HCT116 (cell line): Measurements from ENCODE around the gene CDC42EP2. TPM values are rescaled to one million over a fixed set of nuclear protein-coding genes. Genes with fewer than 3 reads are reported as not detected.

ENCODE experiments used
- ATAC-seq: fragments of 200-7000 bp; cut with Tn5 transposase; 2 replicates; pipeline ENCODE4 v1.9.1; 2020; ENCODE audit warnings: mild to moderate bottlenecking, moderate library complexity
- BruUV-seq: library from RNA; stranded (reverse); fragments of 400-500 nt; replicated peaks from 2 replicates; lab custom pipeline; 2021; lab: Mats Ljungman, UMichigan
- CTCF ChIA-PET: fragments of 300-600 bp; sonication (Branson Sonifier 250); formaldehyde crosslinking; loops from one replicate; lab custom pipeline; 2021; ENCODE audit warnings: antibody characterized with exemption; lab: Charles Lee
- POLR2A ChIA-PET: fragments of 300-600, 350-600 bp; sonication (Branson Sonifier 250); formaldehyde crosslinking; loops from one replicate; lab custom pipeline; 2021; ENCODE audit warnings: antibody characterized with exemption; lab: Charles Lee
- RAD21 ChIA-PET, 2 experiments: fragments of 300-600 bp; sonication (Branson Sonifier 250); formaldehyde crosslinking; loops; one replicate each; lab custom pipeline; 2023; ENCODE audit warnings: low total read pairs in 2 of 2; ENCODE audit not compliant: uncharacterized antibody in 2 of 2, unreplicated experiment in 2 of 2, low non-redundant PET in 1 of 2; lab: Charles Lee
- DNase-seq: peaks from one replicate; pipeline ENCODE4 v3.0.0-alpha.2; 2010; ENCODE audit warnings: low read depth, low spot score
- H2AFZ ChIP-seq: fragments of 200-600 bp; shearing (Covaris generic), sonication (generic); 2 replicates; pipeline ENCODE4 v1.6.1; 2017; ENCODE audit warnings: low read depth, mixed run types, mixed read lengths, antibody characterized with exemption, low read length; ENCODE audit not compliant: poor library complexity, severe bottlenecking
- H3K27ac ChIP-seq: 2 replicates; pipeline ENCODE4 v1.5.1; 2012; ENCODE audit warnings: low read depth, low read length
- H3K27me3 ChIP-seq: fragments of 200-600 bp; sonication (generic); 2 replicates; pipeline ENCODE4 v1.6.1; 2016; ENCODE audit warnings: mixed run types, low read length, mixed read lengths; ENCODE audit not compliant: insufficient read depth
- H3K36me3 ChIP-seq, 2 experiments: fragments of 200-500 bp in 1 of 2; fragments of 200-600 bp in 1 of 2; sonication (Bioruptor generic) in 1 of 2; sonication (generic) in 1 of 2; 2 replicates each; pipeline versions ENCODE4 v1.5.1 to v1.6.1; 2014 to 2016; ENCODE audit warnings: low read length in 2 of 2, inconsistent platforms in 1 of 2, mixed read lengths in 1 of 2, mixed run types in 1 of 2; ENCODE audit not compliant: insufficient read depth in 2 of 2, control insufficient read depth in 1 of 2
- H3K4me1 ChIP-seq, 2 experiments: fragments of 200-600 bp in 1 of 2; sonication (generic) in 1 of 2; 2 replicates each; pipeline versions ENCODE4 v1.5.1 to v1.6.1; 2012 to 2017; ENCODE audit warnings: low read length in 2 of 2, inconsistent platforms in 1 of 2, mild to moderate bottlenecking in 1 of 2, mixed read lengths in 1 of 2, mixed run types in 1 of 2, moderate library complexity in 1 of 2; ENCODE audit not compliant: insufficient read depth in 2 of 2, control insufficient read depth in 1 of 2
- H3K4me2 ChIP-seq: fragments of 200-600 bp; sonication (generic); 2 replicates; pipeline ENCODE4 v1.6.1; 2017; ENCODE audit warnings: mixed run types, low read length, mixed read lengths
- H3K4me3 ChIP-seq, 2 experiments: fragments of 200-600 bp in 1 of 2; sonication (generic) in 1 of 2; replicated peaks in 1 of 2; 2 replicates each; pipeline ENCODE4 v1.5.1; 2011 to 2016; ENCODE audit warnings: low read length in 2 of 2, control low read depth in 1 of 2, low read depth in 1 of 2, mild to moderate bottlenecking in 1 of 2, mixed read lengths in 1 of 2, mixed run types in 1 of 2
- H3K79me2 ChIP-seq: fragments of 200-600 bp; sonication (generic); 2 replicates; pipeline ENCODE4 v1.6.1; 2017; ENCODE audit warnings: mild to moderate bottlenecking, mixed run types, low read length, moderate library complexity, mixed read lengths; ENCODE audit not compliant: insufficient read depth
- H3K9ac ChIP-seq: fragments of 200-600 bp; sonication (generic); 2 replicates; pipeline ENCODE4 v1.6.1; 2016; ENCODE audit warnings: low read length, mixed read lengths
- H3K9me2 ChIP-seq: fragments of 200-600 bp; sonication (generic), shearing (Covaris generic); 2 replicates; pipeline ENCODE4 v1.6.1; 2017; ENCODE audit warnings: mixed run types, mild to moderate bottlenecking, moderate library complexity; ENCODE audit not compliant: insufficient read depth
- H3K9me3 ChIP-seq, 2 experiments: fragments of 200-500 bp in 1 of 2; fragments of 200-600 bp in 1 of 2; sonication (Bioruptor generic) in 1 of 2; sonication (generic) in 1 of 2; 2 replicates each; pipeline ENCODE4 v1.6.1; 2014 to 2017; ENCODE audit warnings: low read length in 2 of 2, mixed read lengths in 2 of 2, inconsistent platforms in 1 of 2, low read depth in 1 of 2, mild to moderate bottlenecking in 1 of 2, mixed run types in 1 of 2, moderate library complexity in 1 of 2; ENCODE audit not compliant: control insufficient read depth in 1 of 2, insufficient read depth in 1 of 2
- H4K20me1 ChIP-seq: fragments of 200-600 bp; sonication (generic), shearing (Covaris generic); 2 replicates; pipeline ENCODE4 v1.6.1; 2017; ENCODE audit warnings: mixed run types, mild to moderate bottlenecking, moderate library complexity; ENCODE audit not compliant: insufficient read depth
- CBX3 ChIP-seq: IDR thresholded peaks from 2 replicates; pipeline ENCODE4 v1.6.1; 2012; ENCODE audit warnings: low read depth
- CEBPB ChIP-seq: IDR thresholded peaks from 2 replicates; pipeline ENCODE4 v1.6.1; 2012; ENCODE audit warnings: low read depth
- EGR1 ChIP-seq: IDR thresholded peaks from 2 replicates; pipeline ENCODE4 v1.6.1; 2012; ENCODE audit warnings: low read depth
- EZH2 ChIP-seq: fragments of 200-600 bp; sonication (generic); IDR thresholded peaks from 2 replicates; pipeline ENCODE4 v1.6.1; 2017; ENCODE audit warnings: antibody characterized with exemption, mixed run types
- EZH2phosphoT487 ChIP-seq: fragments of 200-600 bp; IDR thresholded peaks from 2 replicates; pipeline ENCODE4 v1.6.1; 2018; ENCODE audit warnings: antibody characterized with exemption, borderline replicate concordance
- FOSL1 ChIP-seq: IDR thresholded peaks from 2 replicates; pipeline ENCODE4 v1.6.1; 2012; ENCODE audit warnings: low read depth
- JUND ChIP-seq: IDR thresholded peaks from 2 replicates; pipeline ENCODE4 v1.6.1; 2012
- POLR2A ChIP-seq: IDR thresholded peaks from 2 replicates; pipeline ENCODE4 v1.7.0; 2011; ENCODE audit warnings: borderline replicate concordance; ENCODE audit not compliant: insufficient read depth, insufficient read length; ENCODE audit errors: extremely low read depth
- POLR2AphosphoS5 ChIP-seq: IDR thresholded peaks from 2 replicates; pipeline ENCODE4 v1.6.1; 2011; ENCODE audit warnings: mild to moderate bottlenecking, low read depth, low read length, moderate library complexity
- RAD21 ChIP-seq: IDR thresholded peaks from 2 replicates; pipeline ENCODE4 v1.6.1; 2012; ENCODE audit warnings: low read depth, mild to moderate bottlenecking
- SIN3A ChIP-seq: IDR thresholded peaks from 2 replicates; pipeline ENCODE4 v1.6.1; 2012; ENCODE audit warnings: low read depth
- SP1 ChIP-seq: IDR thresholded peaks from 2 replicates; pipeline ENCODE4 v1.6.1; 2012; ENCODE audit warnings: low read depth
- TCF7L2 ChIP-seq: IDR thresholded peaks from 2 replicates; pipeline ENCODE4 v1.7.0; 2011; ENCODE audit warnings: borderline replicate concordance, inconsistent platforms; ENCODE audit not compliant: insufficient read depth, insufficient read length; ENCODE audit errors: extremely low read depth
- YY1 ChIP-seq: IDR thresholded peaks from 2 replicates; pipeline ENCODE4 v1.6.1; 2011; ENCODE audit warnings: low read length, low read depth, moderate library complexity, mild to moderate bottlenecking; ENCODE audit not compliant: insufficient replicate concordance; ENCODE audit errors: extremely low read depth
- ZFX ChIP-seq: fragments of 450-650 bp; IDR thresholded peaks from 2 replicates; pipeline ENCODE4 v1.6.1; 2017
- intact Hi-C: fragments of 100-400 bp; cut with micrococcal nuclease; formaldehyde crosslinking; loops from 2 replicates; pipeline ENCODE4 v1.10.0; 2022
- total RNA-seq: library from RNA; stranded (reverse); gene quantifications from one replicate; pipeline ENCODE4 v1.2.1, GENCODE V29; 2021; ENCODE audit not compliant: unreplicated experiment
- TF ChIP-seq, protein P1 (sequence below): IDR thresholded peaks from 2 replicates; pipeline ENCODE4 v1.6.1; 2012
- TF ChIP-seq, protein P2 (sequence below): IDR thresholded peaks from 2 replicates; pipeline ENCODE4 v1.6.1; 2011; ENCODE audit warnings: mild to moderate bottlenecking, low read length, moderate library complexity; ENCODE audit not compliant: insufficient replicate concordance; ENCODE audit errors: extremely low read depth
- TF ChIP-seq, protein P3 (sequence below): IDR thresholded peaks from 2 replicates; pipeline ENCODE4 v1.6.1; 2012; ENCODE audit warnings: low read depth

The CDC42EP2 gene
- total RNA-seq, 1 experiment from 2014 or later: 15.4 TPM

DNA sequence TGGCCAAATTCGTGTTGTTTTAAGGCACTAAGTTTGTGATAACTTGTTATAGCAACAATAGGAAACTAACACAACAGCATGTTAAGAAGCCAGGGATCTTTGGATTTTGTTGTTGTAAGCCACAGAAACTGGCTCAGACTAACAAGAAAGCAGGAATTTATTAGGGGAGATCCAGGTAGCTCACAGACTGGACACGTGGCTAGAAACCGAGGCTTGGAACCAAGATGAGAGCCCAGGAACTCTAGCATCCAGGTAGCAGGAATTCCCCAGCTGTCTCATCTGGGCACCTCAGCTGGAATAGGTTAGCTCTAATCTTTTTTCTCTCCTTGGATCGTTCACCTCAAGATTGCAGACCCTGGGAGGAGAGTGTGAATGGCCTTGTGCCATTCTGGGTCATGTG, 28.0 kb upstream of the CDC42EP2 start:
- Histone ChIP-seq H3K9me2 (no peaks in the 10 kb centered on the region), H3K79me2 (no peaks in the 10 kb centered on the region), H3K36me3 (peaks cover 26 to 65% of the 10 kb centered on the region in 2 experiments), H3K4me2 (no peak overlapping the region), H3K4me3 (no peak overlapping the region), H2AFZ (no peak overlapping the region), H3K27me3 (no peaks in the 10 kb centered on the region), H4K20me1 (no peaks in the 10 kb centered on the region), H3K9ac (no peak overlapping the region), H3K9me3 (no peaks in the 10 kb centered on the region), H3K27ac (no peak overlapping the region), H3K4me1 (peaks cover 5 to 9% of the 10 kb centered on the region in 2 experiments; a peak in 2 of 4 replicates)
- intact Hi-C loops: no loop called here
- no peak for ATAC-seq
- POLR2A ChIA-PET: no interaction called here
- BruUV-seq: no TSS peak
- no peak for DNase-seq
- RAD21 ChIA-PET: no interaction called here
- CTCF ChIA-PET: no interaction called here
- TF ChIP-seq FOSL1: no peak

- H2AFZ ChIP-seq: no peak overlapping the region
- H3K9ac ChIP-seq: no peak overlapping the region
- H3K79me2 ChIP-seq: no peaks in the 10 kb centered on the region
- ChIA-PET RAD21 (no interaction called here), CTCF (no interaction called here), POLR2A (no interaction called here)
- H3K9me3 ChIP-seq: no peaks in the 10 kb centered on the region
- no peaks in the 10 kb centered on the region for H4K20me1 ChIP-seq
- no peaks in the 10 kb centered on the region for H3K9me2 ChIP-seq
- no peak for DNase-seq
- no peak overlapping the region for H3K4me2 ChIP-seq
- peaks cover 5 to 10% of the 10 kb centered on the region in 2 experiments; a peak in 2 of 4 replicates for H3K4me1 ChIP-seq
- H3K4me3 ChIP-seq: no peak overlapping the region
- intact Hi-C loops: no loop called here
- BruUV-seq: no TSS peak
- peaks cover 17 to 60% of the 10 kb centered on the region in 2 experiments; a peak in 3 of 4 replicates for H3K36me3 ChIP-seq
- no peaks in the 10 kb centered on the region for H3K27me3 ChIP-seq
- no peak for ATAC-seq
- H3K27ac ChIP-seq: no peak overlapping the region
- no peak for TF ChIP-seq CEBPB
- no peak for TF ChIP-seq SIN3A
- no peak for TF ChIP-seq CBX3
- TF ChIP-seq SP1: no peak
- TF ChIP-seq, protein P1, sequence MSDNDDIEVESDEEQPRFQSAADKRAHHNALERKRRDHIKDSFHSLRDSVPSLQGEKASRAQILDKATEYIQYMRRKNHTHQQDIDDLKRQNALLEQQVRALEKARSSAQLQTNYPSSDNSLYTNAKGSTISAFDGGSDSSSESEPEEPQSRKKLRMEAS: no peak
- TF ChIP-seq JUND: no peak
- no peak for TF ChIP-seq POLR2AphosphoS5
- TF ChIP-seq, protein P2, sequence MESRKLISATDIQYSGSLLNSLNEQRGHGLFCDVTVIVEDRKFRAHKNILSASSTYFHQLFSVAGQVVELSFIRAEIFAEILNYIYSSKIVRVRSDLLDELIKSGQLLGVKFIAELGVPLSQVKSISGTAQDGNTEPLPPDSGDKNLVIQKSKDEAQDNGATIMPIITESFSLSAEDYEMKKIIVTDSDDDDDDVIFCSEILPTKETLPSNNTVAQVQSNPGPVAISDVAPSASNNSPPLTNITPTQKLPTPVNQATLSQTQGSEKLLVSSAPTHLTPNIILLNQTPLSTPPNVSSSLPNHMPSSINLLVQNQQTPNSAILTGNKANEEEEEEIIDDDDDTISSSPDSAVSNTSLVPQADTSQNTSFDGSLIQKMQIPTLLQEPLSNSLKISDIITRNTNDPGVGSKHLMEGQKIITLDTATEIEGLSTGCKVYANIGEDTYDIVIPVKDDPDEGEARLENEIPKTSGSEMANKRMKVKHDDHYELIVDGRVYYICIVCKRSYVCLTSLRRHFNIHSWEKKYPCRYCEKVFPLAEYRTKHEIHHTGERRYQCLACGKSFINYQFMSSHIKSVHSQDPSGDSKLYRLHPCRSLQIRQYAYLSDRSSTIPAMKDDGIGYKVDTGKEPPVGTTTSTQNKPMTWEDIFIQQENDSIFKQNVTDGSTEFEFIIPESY: no peak
- TF ChIP-seq EGR1: no peak
- TF ChIP-seq EZH2: no peak
- no peak for TF ChIP-seq POLR2A
- no peak for TF ChIP-seq FOSL1
- TF ChIP-seq RAD21: no peak
- no peak for TF ChIP-seq ZFX
- no peak for TF ChIP-seq EZH2phosphoT487
- no peak for TF ChIP-seq YY1
- TF ChIP-seq, protein P3, sequence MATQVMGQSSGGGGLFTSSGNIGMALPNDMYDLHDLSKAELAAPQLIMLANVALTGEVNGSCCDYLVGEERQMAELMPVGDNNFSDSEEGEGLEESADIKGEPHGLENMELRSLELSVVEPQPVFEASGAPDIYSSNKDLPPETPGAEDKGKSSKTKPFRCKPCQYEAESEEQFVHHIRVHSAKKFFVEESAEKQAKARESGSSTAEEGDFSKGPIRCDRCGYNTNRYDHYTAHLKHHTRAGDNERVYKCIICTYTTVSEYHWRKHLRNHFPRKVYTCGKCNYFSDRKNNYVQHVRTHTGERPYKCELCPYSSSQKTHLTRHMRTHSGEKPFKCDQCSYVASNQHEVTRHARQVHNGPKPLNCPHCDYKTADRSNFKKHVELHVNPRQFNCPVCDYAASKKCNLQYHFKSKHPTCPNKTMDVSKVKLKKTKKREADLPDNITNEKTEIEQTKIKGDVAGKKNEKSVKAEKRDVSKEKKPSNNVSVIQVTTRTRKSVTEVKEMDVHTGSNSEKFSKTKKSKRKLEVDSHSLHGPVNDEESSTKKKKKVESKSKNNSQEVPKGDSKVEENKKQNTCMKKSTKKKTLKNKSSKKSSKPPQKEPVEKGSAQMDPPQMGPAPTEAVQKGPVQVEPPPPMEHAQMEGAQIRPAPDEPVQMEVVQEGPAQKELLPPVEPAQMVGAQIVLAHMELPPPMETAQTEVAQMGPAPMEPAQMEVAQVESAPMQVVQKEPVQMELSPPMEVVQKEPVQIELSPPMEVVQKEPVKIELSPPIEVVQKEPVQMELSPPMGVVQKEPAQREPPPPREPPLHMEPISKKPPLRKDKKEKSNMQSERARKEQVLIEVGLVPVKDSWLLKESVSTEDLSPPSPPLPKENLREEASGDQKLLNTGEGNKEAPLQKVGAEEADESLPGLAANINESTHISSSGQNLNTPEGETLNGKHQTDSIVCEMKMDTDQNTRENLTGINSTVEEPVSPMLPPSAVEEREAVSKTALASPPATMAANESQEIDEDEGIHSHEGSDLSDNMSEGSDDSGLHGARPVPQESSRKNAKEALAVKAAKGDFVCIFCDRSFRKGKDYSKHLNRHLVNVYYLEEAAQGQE: no peak
- TF ChIP-seq TCF7L2: no peak
Measured at GRCh38 chr11:65287601-65288000, 27.1 kb upstream of the CDC42EP2 start.
